Esophagus squamous epithelium (tissue), 5 donors: Measurements from ENCODE around the gene PLAC9. TPM values are rescaled to one million over a fixed set of nuclear protein-coding genes. Genes with fewer than 3 reads are reported as not detected.

ENCODE experiments used
- DNase-seq: peaks from one replicate; lab custom pipeline; 2025; lab: John Stamatoyannopoulos, UW
- H3K27ac ChIP-seq, 4 donors: fragments of 200-600 bp; sonication (generic); one replicate each; pipeline ENCODE4 v1.5.1; 2016 to 2019; ENCODE audit warnings: mild to moderate bottlenecking in 1 of 4
- H3K27me3 ChIP-seq, 4 donors: fragments of 200-600 bp; sonication (generic); 1 replicate in 3 of 4; 2 replicates in 1 of 4; pipeline versions ENCODE4 v1.5.1 to v1.6.0; 2017 to 2021; ENCODE audit warnings: antibody characterized with exemption in 1 of 4
- H3K36me3 ChIP-seq, 3 donors: fragments of 200-600 bp; sonication (generic); one replicate each; pipeline ENCODE4 v1.5.1; 2016 to 2019
- H3K4me1 ChIP-seq, 3 donors: fragments of 200-600 bp; sonication (generic); one replicate each; pipeline ENCODE4 v1.5.1; 2017 to 2019
- H3K4me3 ChIP-seq, 4 donors: fragments of 200-600 bp; sonication (generic); 1 replicate in 3 of 4; 2 replicates in 1 of 4; pipeline ENCODE4 v1.5.1; 2016 to 2019; ENCODE audit warnings: mild to moderate bottlenecking in 2 of 4, moderate library complexity in 1 of 4
- H3K9me3 ChIP-seq, 3 donors: fragments of 200-600 bp; sonication (generic); one replicate each; pipeline ENCODE4 v1.5.1; 2016 to 2019
- CTCF ChIP-seq, 6 experiments: fragments of 450-650 bp in 4 of 6; fragments of 200-600 bp in 2 of 6; sonication (generic) in 2 of 6; IDR thresholded peaks; one replicate each; pipeline ENCODE4 v1.5.1; 2016 to 2019; ENCODE audit warnings: antibody characterized with exemption in 6 of 6, mild to moderate bottlenecking in 4 of 6, moderate library complexity in 4 of 6
- POLR2A ChIP-seq, 4 donors: fragments of 450-650 bp; IDR thresholded peaks; one replicate each; pipeline ENCODE4 v1.6.1; 2017; ENCODE audit warnings: antibody characterized with exemption in 4 of 4, mild to moderate bottlenecking in 4 of 4, moderate library complexity in 3 of 4
- WGBS, 2 donors: methylation state at CpG; one replicate each; pipeline ENCODE4 v1.1.5; 2018; 5-methylcytosine and 5-hydroxymethylcytosine counted together
- intact Hi-C: fragments of 100-400 bp; cut with DNase I; formaldehyde crosslinking; loops from one replicate; pipeline ENCODE4 v1.15.0; 2022
- total RNA-seq, 4 donors: library from RNA; depleted of rRNA; stranded (reverse); fragments of >200 nt; gene quantifications; one replicate each; pipeline ENCODE4 v1.1.0, GENCODE V29; 2016
- donor health status: DM: yes; HTN: yes; CAD: no.

PLAC9 gene
- total RNA-seq, 4 donors from 2014 or later, result 2.7 to 22.1 (median 3.0) TPM

DNA sequence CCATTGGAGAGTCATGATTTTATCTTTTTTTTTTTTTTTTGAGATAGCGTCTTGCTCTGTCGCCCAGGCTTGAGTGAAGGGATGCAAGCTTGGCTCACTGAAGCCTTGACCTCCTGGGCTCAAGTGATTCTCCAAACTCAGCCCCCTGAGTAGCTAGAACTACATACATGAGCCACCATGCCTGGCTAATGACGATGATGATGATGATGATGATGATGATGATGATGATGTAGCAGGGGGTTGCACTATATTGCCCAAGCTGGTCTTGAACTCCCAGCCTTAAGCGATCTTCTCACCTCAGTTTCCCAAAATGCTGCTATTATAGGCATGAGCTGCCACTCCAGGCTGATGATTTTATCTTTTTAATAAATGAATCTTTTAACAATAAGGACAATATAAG, 13.9 kb upstream of the PLAC9 start:
- Histone ChIP-seq H3K27ac (no peak overlapping the region), H3K9me3 (no peaks in the 10 kb centered on the region), H3K36me3 (no peaks in the 10 kb centered on the region), H3K4me1 (no peaks in the 10 kb centered on the region), H3K4me3 (no peak overlapping the region), H3K27me3 (no peaks in the 10 kb centered on the region)
- DNase-seq, result no peak
- intact Hi-C loops, result no loop called here
- TF ChIP-seq POLR2A (IDR thresholded peaks at IDR 0.05) (no peak), CTCF (IDR thresholded peaks at IDR 0.05) (no peak)
- 97 to 100% methylated on average over 3 to 4 of the region's 4 CpGs for WGBS, 2 donors

GRCh38 chr10:80122110-80122710, 10.3 kb upstream of the PLAC9 start:
- H3K27ac ChIP-seq, result no peak overlapping the region
- H3K36me3 ChIP-seq, result no peaks in the 10 kb centered on the region
- no peak for DNase-seq
- intact Hi-C loops, result no loop called here
- H3K27me3 ChIP-seq, result no peaks in the 10 kb centered on the region
- TF ChIP-seq CTCF (IDR thresholded peaks at IDR 0.05) (no peak), POLR2A (IDR thresholded peaks at IDR 0.05) (no peak)
- H3K9me3 ChIP-seq, result no peaks in the 10 kb centered on the region
- no peaks in the 10 kb centered on the region for H3K4me1 ChIP-seq
- no peak overlapping the region for H3K4me3 ChIP-seq

DNA sequence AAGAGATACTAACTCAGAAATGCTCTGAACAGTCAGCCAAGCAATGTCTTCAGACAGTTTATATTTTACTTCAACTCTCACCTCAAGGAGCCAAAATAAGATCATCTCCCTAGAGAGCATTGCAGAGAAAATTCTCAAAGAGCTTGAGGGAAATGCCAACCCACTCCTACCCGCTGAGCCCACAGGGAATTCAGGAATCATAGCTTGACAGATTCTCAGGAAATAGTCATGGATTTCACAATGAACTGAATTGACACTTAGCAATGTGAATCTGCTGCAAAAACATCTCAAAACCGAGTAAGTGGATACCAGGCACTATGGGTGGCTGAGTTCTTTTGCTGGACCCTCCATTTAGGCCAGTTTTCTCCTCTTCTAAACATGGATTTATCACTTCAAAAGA, 9.8 kb upstream of the PLAC9 start:
- no peak overlapping the region for H3K4me3 ChIP-seq
- WGBS, 2 donors, result 43 to 59% methylated on average over 2 of the region's 2 CpGs
- no peaks in the 10 kb centered on the region for H3K27me3 ChIP-seq
- DNase-seq, result no peak
- no peaks in the 10 kb centered on the region for H3K4me1 ChIP-seq
- no peaks in the 10 kb centered on the region for H3K9me3 ChIP-seq
- H3K36me3 ChIP-seq, result no peaks in the 10 kb centered on the region
- TF ChIP-seq CTCF (IDR thresholded peaks at IDR 0.05) (no peak), POLR2A (IDR thresholded peaks at IDR 0.05) (no peak)
- H3K27ac ChIP-seq, result no peak overlapping the region
- intact Hi-C loops, result no loop called here

GRCh38 chr10:80126876-80127275, 5.7 kb upstream of the PLAC9 start:
- Histone ChIP-seq H3K4me3 (no peak overlapping the region), H3K36me3 (no peaks in the 10 kb centered on the region), H3K4me1 (no peaks in the 10 kb centered on the region), H3K27ac (no peak overlapping the region), H3K9me3 (no peaks in the 10 kb centered on the region), H3K27me3 (peaks cover 0 to 6% (median 0%) of the 10 kb centered on the region in 4 donors)
- TF ChIP-seq CTCF (IDR thresholded peaks at IDR 0.05), result no peak
- no peak for TF ChIP-seq POLR2A (IDR thresholded peaks at IDR 0.05)
- intact Hi-C loops, result no loop called here
- 40 to 49% methylated on average over 4 of the region's 4 CpGs for WGBS, 2 donors
- no peak for DNase-seq

- 87 to 91% methylated on average over 5 to 6 of the region's 6 CpGs for WGBS, 2 donors
- Histone ChIP-seq H3K36me3 (no peaks in the 10 kb centered on the region), H3K4me3 (no peak overlapping the region), H3K27ac (no peak overlapping the region), H3K27me3 (peaks cover 0 to 47% (median 0%) of the 10 kb centered on the region in 4 donors), H3K4me1 (peaks cover 4 to 35% (median 21%) of the 10 kb centered on the region in 3 donors), H3K9me3 (no peaks in the 10 kb centered on the region)
- DNase-seq, result no peak
- intact Hi-C loops, result no loop called here
- TF ChIP-seq POLR2A (IDR thresholded peaks at IDR 0.05) (no peak), CTCF (IDR thresholded peaks at IDR 0.05) (no peak)
These were observed 1.0 kb upstream of the PLAC9 start for GRCh38 chr10:80131499-80131901.
